HAP-1 (cell line): ENCODE measurements around the gene PODXL2.
"Not testable (repeated sequence)": the region's sequence is repeated elsewhere in the genome, so short reads cannot be mapped to it uniquely, and the experiment has no call there.

ENCODE experiments used
- DNase-seq, 2 experiments: peaks; one replicate each; pipeline ENCODE4 v3.0.0-alpha.2; 2016 to 2020; ENCODE audit warnings: low spot score in 2 of 2
- H3K27me3 ChIP-seq: fragments of 250-450 bp; sonication (Bioruptor Pico); 2 replicates; pipeline ENCODE4 v1.5.1; 2020; ENCODE audit warnings: low read depth, mild to moderate bottlenecking, moderate library complexity
- H3K36me3 ChIP-seq: fragments of 250-450 bp; sonication (Bioruptor Pico); replicated peaks from 2 replicates; pipeline ENCODE4 v1.5.1; 2020; ENCODE audit warnings: mild to moderate bottlenecking
- H3K4me1 ChIP-seq: fragments of 250-450 bp; sonication (Bioruptor Pico); 2 replicates; pipeline ENCODE4 v1.5.1; 2020; ENCODE audit warnings: mild to moderate bottlenecking
- H3K4me3 ChIP-seq: fragments of 250-450 bp; sonication (Bioruptor Pico); 2 replicates; pipeline ENCODE4 v1.5.1; 2020; ENCODE audit warnings: mild to moderate bottlenecking, moderate library complexity
- H3K9me3 ChIP-seq: fragments of 250-450 bp; sonication (Bioruptor Pico); 2 replicates; pipeline ENCODE4 v1.5.1; 2020; ENCODE audit warnings: mild to moderate bottlenecking, moderate library complexity
- in situ Hi-C: fragments of 300-500 bp; cut with MboI; formaldehyde crosslinking; loops from 3 replicates; pipeline ENCODE4 v1.14.3; 2020; ENCODE audit warnings: low sequenced_read_pairs, inconsistent platforms, mixed read lengths

The PODXL2 gene

GRCh38 chr3:127647166-127647844 is 18.3 kb downstream of the PODXL2 start:
- in situ Hi-C loops, result no loop called here
- Histone ChIP-seq H3K9me3 (no peaks in the 10 kb centered on the region), H3K4me3 (no peak overlapping the region), H3K27me3 (no peaks in the 10 kb centered on the region), H3K36me3 (no peaks in the 10 kb centered on the region; the same call in 1 of the 2 replicates), H3K4me1 (no peaks in the 10 kb centered on the region)
- no peak for DNase-seq

GRCh38 chr3:127647845-127648204 is 18.8 kb downstream of the PODXL2 start:
- no peaks in the 10 kb centered on the region; the same call in 1 of the 2 replicates for H3K36me3 ChIP-seq
- DNase-seq, result no peak
- no peaks in the 10 kb centered on the region for H3K4me1 ChIP-seq
- in situ Hi-C loops, result no loop called here
- no peaks in the 10 kb centered on the region for H3K27me3 ChIP-seq
- H3K9me3 ChIP-seq, result no peaks in the 10 kb centered on the region
- no peak overlapping the region for H3K4me3 ChIP-seq

GRCh38 chr3:127650236-127650635 is 21.3 kb downstream of the PODXL2 start:
- H3K4me1 ChIP-seq, result no peaks in the 10 kb centered on the region; the same call in 1 of the 2 replicates
- in situ Hi-C loops, result no loop called here
- no peaks in the 10 kb centered on the region; the same call in 1 of the 2 replicates for H3K36me3 ChIP-seq
- H3K9me3 ChIP-seq, result no peaks in the 10 kb centered on the region
- H3K4me3 ChIP-seq, result no peak overlapping the region
- H3K27me3 ChIP-seq, result no peaks in the 10 kb centered on the region
- no peak for DNase-seq

- no peaks in the 10 kb centered on the region for H3K9me3 ChIP-seq
- H3K36me3 ChIP-seq, result no peaks in the 10 kb centered on the region
- no peaks in the 10 kb centered on the region; the same call in 1 of the 2 replicates for H3K4me1 ChIP-seq
- H3K4me3 ChIP-seq, result no peak overlapping the region
- DNase-seq, result no peak
- in situ Hi-C loops, result no loop called here
- H3K27me3 ChIP-seq, result no peaks in the 10 kb centered on the region
Measured at GRCh38 chr3:127651516-127652172, 22.7 kb downstream of the PODXL2 start.

GRCh38 chr3:127652246-127652995 is 23.4 kb downstream of the PODXL2 start:
- no peaks in the 10 kb centered on the region; the same call in 1 of the 2 replicates for H3K4me1 ChIP-seq
- H3K9me3 ChIP-seq, result no peaks in the 10 kb centered on the region
- DNase-seq, result peak; percentile 48 to 71
- no peak overlapping the region for H3K4me3 ChIP-seq
- no peaks in the 10 kb centered on the region for H3K27me3 ChIP-seq
- in situ Hi-C loops, result no loop called here
- no peaks in the 10 kb centered on the region for H3K36me3 ChIP-seq

GRCh38 chr3:127654374-127654773 is 25.4 kb downstream of the PODXL2 start:
- DNase-seq, result no peak
- in situ Hi-C loops, result no loop called here
- no peak overlapping the region for H3K4me3 ChIP-seq
- H3K4me1 ChIP-seq, result no peaks in the 10 kb centered on the region; the same call in 1 of the 2 replicates
- no peaks in the 10 kb centered on the region for H3K27me3 ChIP-seq
- no peaks in the 10 kb centered on the region for H3K9me3 ChIP-seq
- H3K36me3 ChIP-seq, result no peaks in the 10 kb centered on the region

- DNase-seq, in situ Hi-C loops, H3K4me1 ChIP-seq, H3K4me3 ChIP-seq, H3K9me3 ChIP-seq, H3K36me3 ChIP-seq, H3K27me3 ChIP-seq: not testable (repeated sequence)
Measured at GRCh38 chr3:127654993-127655392, 26.0 kb downstream of the PODXL2 start.

GRCh38 chr3:127655641-127656040 is 26.7 kb downstream of the PODXL2 start:
- no peak for DNase-seq
- in situ Hi-C loops, result no loop called here

GRCh38 chr3:127656906-127657305 is 27.9 kb downstream of the PODXL2 start:
- Histone ChIP-seq H3K9me3 (no peaks in the 10 kb centered on the region), H3K4me3 (no peak overlapping the region), H3K4me1 (no peaks in the 10 kb centered on the region; the same call in 1 of the 2 replicates), H3K27me3 (no peaks in the 10 kb centered on the region), H3K36me3 (no peaks in the 10 kb centered on the region; the same call in 1 of the 2 replicates)
- in situ Hi-C loops, result no loop called here
- no peak for DNase-seq

More at GRCh38 chr3:127655641-127656040, 26.7 kb downstream of the PODXL2 start:
- no peaks in the 10 kb centered on the region for H3K27me3 ChIP-seq
- H3K4me1 ChIP-seq, result no peaks in the 10 kb centered on the region; the same call in 1 of the 2 replicates
- H3K4me3 ChIP-seq, result no peak overlapping the region
- no peaks in the 10 kb centered on the region; the same call in 1 of the 2 replicates for H3K36me3 ChIP-seq
- no peaks in the 10 kb centered on the region for H3K9me3 ChIP-seq

- H3K9me3 ChIP-seq, result no peaks in the 10 kb centered on the region
- H3K4me3 ChIP-seq, result no peak overlapping the region
- no peaks in the 10 kb centered on the region for H3K27me3 ChIP-seq
- no peak for DNase-seq
- H3K4me1 ChIP-seq, result no peaks in the 10 kb centered on the region; the same call in 1 of the 2 replicates
- in situ Hi-C loops, result no loop called here
- no peaks in the 10 kb centered on the region; the same call in 1 of the 2 replicates for H3K36me3 ChIP-seq
Measured at GRCh38 chr3:127658234-127658633, 29.2 kb downstream of the PODXL2 start.

- no peaks in the 10 kb centered on the region for H3K27me3 ChIP-seq
- H3K9me3 ChIP-seq, result no peaks in the 10 kb centered on the region
Measured at GRCh38 chr3:127660621-127661251, 31.8 kb downstream of the PODXL2 start.

GRCh38 chr3:127661600-127661999 is 32.6 kb downstream of the PODXL2 start:
- Histone ChIP-seq H3K36me3 (peaks cover 4% of the 10 kb centered on the region), H3K27me3 (no peaks in the 10 kb centered on the region), H3K9me3 (no peaks in the 10 kb centered on the region), H3K4me3 (no peak overlapping the region), H3K4me1 (no peaks in the 10 kb centered on the region)
- in situ Hi-C loops, result no loop called here
- no peak for DNase-seq

More at GRCh38 chr3:127660621-127661251, 31.8 kb downstream of the PODXL2 start:
- in situ Hi-C loops, result no loop called here
- H3K36me3 ChIP-seq, result peaks cover 4% of the 10 kb centered on the region
- no peaks in the 10 kb centered on the region for H3K4me1 ChIP-seq
- DNase-seq, result no peak
- H3K4me3 ChIP-seq, result no peak overlapping the region

- Histone ChIP-seq H3K4me1 (no peaks in the 10 kb centered on the region), H3K9me3 (no peaks in the 10 kb centered on the region), H3K4me3 (no peak overlapping the region), H3K27me3 (no peaks in the 10 kb centered on the region), H3K36me3 (peaks cover 4% of the 10 kb centered on the region)
- no peak for DNase-seq
- in situ Hi-C loops, result no loop called here
Measured at GRCh38 chr3:127662001-127662469, 33.0 kb downstream of the PODXL2 start.
